Measurements from ENCODE around the gene CDKN1B. TPM values are rescaled to one million over a fixed set of nuclear protein-coding genes. Genes with fewer than 3 reads are reported as not detected.

The CDKN1B gene
- total RNA-seq, 1 donor from 2014 or later: 28.3 TPM

- peaks cover 2% of the 10 kb centered on the region for H3K36me3 Mint-ChIP-seq
These were observed 2.1 kb upstream of the CDKN1B start for GRCh38 chr12:12715128-12715458.

GRCh38 chr12:12715459-12716150 lies 1.6 kb upstream of the CDKN1B start:
- peaks cover 48% of the 10 kb centered on the region for H3K4me1 Mint-ChIP-seq
- H3K4me3 Mint-ChIP-seq: peak overlapping the region; percentile 67
- no peaks in the 10 kb centered on the region for H3K27me3 Mint-ChIP-seq (ENCODE audit: low read depth)
- peaks cover 4% of the 10 kb centered on the region for H3K36me3 Mint-ChIP-seq
- TF ChIP-seq CTCF (IDR thresholded peaks at IDR 0.05; ENCODE audit: unreplicated experiment): no peak
- DNase-seq (ENCODE audit: low spot score in 2 of 2, unreplicated experiment in 2 of 2): no peak
- peak overlapping the region; percentile 78 for H3K27ac Mint-ChIP-seq
- no peaks in the 10 kb centered on the region for H3K9me3 Mint-ChIP-seq

More at GRCh38 chr12:12715128-12715458, 2.1 kb upstream of the CDKN1B start:
- H3K27ac Mint-ChIP-seq: no peak overlapping the region
- peak overlapping the region; percentile 46 for H3K4me3 Mint-ChIP-seq
- no peak for DNase-seq (ENCODE audit: low spot score in 2 of 2, unreplicated experiment in 2 of 2)
- no peak for TF ChIP-seq CTCF (IDR thresholded peaks at IDR 0.05; ENCODE audit: unreplicated experiment)
- H3K27me3 Mint-ChIP-seq (ENCODE audit: low read depth): no peaks in the 10 kb centered on the region
- no peaks in the 10 kb centered on the region for H3K9me3 Mint-ChIP-seq
- peaks cover 44% of the 10 kb centered on the region for H3K4me1 Mint-ChIP-seq

- Mint-ChIP-seq H3K27ac (peak overlapping the region; percentile 78), H3K4me1 (peaks cover 53% of the 10 kb centered on the region), H3K36me3 (peaks cover 9% of the 10 kb centered on the region), H3K27me3 (ENCODE audit: low read depth) (no peaks in the 10 kb centered on the region), H3K9me3 (no peaks in the 10 kb centered on the region), H3K4me3 (peak overlapping the region; percentile 67)
- DNase-seq (ENCODE audit: low spot score in 2 of 2, unreplicated experiment in 2 of 2): no peak
- TF ChIP-seq CTCF (IDR thresholded peaks at IDR 0.05; ENCODE audit: unreplicated experiment): no peak
These were observed 896 bp upstream of the CDKN1B start for GRCh38 chr12:12716151-12716792.

GRCh38 chr12:12717586-12718380 lies 615 bp downstream of the CDKN1B start:
- Mint-ChIP-seq H3K9me3 (no peaks in the 10 kb centered on the region), H3K4me1 (peaks cover 57% of the 10 kb centered on the region), H3K27me3 (ENCODE audit: low read depth) (no peaks in the 10 kb centered on the region), H3K27ac (peak overlapping the region; percentile 95), H3K4me3 (peak overlapping the region; percentile 99), H3K36me3 (peaks cover 9% of the 10 kb centered on the region)
- DNase-seq (ENCODE audit: low spot score in 2 of 2, unreplicated experiment in 2 of 2): peak in 1 of 2 experiments; percentile 68
- TF ChIP-seq CTCF (IDR thresholded peaks at IDR 0.05; ENCODE audit: unreplicated experiment): no peak

GRCh38 chr12:12718381-12718759 lies 1.2 kb downstream of the CDKN1B start:
- no peak for TF ChIP-seq CTCF (IDR thresholded peaks at IDR 0.05; ENCODE audit: unreplicated experiment)
- Mint-ChIP-seq H3K36me3 (peaks cover 9% of the 10 kb centered on the region), H3K27me3 (ENCODE audit: low read depth) (no peaks in the 10 kb centered on the region), H3K27ac (peak overlapping the region; percentile 95), H3K4me1 (peaks cover 63% of the 10 kb centered on the region), H3K4me3 (peak overlapping the region; percentile 99), H3K9me3 (no peaks in the 10 kb centered on the region)
- DNase-seq (ENCODE audit: low spot score in 2 of 2, unreplicated experiment in 2 of 2): no peak
